Inflammatory macrophage treated with lipopolysaccharide for 4 hours (primary cell): Measurements from ENCODE around the gene PTTG2.

Experiments
- DNase-seq: peaks from one replicate; pipeline ENCODE4 v3.0.0-alpha.2; 2020

The PTTG2 gene

DNA sequence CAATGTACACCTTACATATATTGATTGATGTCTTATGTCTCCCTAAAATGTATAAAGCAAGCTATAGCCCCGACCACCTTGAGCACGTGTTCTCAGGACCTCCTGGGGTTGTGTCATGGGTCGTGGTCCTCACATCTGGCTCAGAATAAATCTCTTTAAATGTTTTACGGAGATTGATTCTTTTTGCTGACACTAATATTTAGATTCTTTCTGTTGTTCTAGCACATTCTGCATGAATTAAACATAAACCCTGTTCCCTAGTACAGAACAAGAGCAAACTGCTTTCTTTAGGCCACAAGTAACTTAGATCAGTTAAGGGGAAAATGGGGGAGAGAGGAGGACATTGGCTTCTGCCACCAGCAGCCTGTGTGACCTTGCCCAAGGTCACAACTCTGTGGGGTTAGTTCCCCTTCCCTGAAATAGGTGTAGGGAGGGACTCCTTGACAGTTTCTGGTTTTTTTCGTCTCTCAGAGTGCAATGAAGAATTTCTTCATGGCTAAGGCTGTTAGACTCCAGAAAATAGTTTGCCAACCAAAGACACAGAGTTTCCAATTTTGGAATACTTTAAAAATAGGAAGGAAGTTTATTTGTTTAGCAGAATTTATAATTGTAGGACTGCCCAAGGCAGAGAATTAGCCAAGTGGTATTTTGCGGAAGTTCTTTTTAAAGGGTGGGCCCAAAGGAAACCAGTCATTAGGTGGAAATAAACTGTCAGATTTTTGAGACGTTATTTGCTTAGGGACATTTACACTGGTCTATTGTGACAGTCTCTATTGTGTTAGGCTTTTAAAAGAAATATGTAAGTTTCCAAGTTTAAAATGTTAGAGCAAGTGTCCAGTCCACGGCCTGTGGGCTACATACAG, 29.4 kb downstream of the PTTG2 start:
- peak; percentile 86 for DNase-seq

DNA sequence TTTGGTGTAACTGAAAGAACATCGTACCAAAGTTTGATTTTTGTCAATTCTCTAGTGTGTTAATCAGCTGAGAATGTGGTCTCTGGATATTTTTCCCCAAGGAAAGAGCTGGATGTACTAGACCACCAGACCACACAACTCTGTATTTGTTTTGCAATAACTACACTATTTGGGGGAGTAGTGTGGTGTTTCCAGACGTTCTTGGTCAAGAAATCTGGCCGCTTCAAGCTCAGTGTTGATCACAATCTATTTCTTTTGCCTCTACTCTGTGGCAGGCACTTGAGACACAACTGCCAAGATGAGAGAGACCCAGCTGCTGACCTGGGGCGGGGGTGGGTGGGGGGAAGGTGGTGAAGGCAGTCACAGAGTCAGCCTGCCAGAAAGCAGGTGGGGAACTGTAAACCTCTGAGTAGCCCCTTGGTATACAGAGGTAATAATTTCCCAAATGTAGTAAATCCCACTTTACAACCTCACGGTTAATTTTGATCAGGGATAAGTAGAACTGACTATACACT, 30.6 kb downstream of the PTTG2 start:
- DNase-seq = no peak

DNA sequence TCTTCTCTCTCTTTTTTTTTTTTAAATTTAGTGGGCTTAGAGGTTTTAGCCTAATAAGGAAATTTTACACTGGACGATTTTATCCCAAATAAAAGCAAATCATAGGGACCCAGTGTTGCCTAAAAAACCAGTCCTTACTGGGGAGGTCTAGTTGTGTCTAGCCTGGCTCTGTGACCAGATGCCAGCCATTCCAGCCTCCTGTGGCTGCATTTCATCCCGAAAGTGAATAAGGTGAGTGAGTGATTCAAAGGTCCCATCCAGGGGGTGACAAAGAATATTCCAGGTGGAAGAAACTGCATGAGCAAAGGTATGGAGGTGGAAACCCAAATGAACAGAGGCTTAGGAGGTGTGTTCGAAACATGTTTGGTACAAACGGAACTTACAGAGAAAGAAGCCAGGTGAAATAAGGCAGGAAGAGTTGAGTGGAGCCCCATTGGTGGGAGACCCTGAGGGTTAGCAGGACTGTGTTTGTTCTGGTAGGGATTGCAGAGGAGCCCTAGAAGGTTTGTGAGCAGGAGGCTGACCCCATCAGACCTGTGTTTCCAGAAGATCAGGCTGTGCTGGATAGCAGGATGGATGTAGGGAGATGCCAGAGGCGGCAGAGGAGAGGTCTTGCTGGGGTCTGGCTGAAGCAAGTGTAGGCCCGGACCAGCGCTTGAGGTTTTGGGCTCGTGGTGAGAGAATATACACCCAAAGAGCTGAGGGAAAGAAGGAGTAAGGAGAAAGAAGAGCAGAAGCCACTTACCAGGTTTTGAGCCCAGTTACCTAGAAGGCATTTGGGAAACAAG, 31.6 kb downstream of the PTTG2 start:
- no peak for DNase-seq

DNA sequence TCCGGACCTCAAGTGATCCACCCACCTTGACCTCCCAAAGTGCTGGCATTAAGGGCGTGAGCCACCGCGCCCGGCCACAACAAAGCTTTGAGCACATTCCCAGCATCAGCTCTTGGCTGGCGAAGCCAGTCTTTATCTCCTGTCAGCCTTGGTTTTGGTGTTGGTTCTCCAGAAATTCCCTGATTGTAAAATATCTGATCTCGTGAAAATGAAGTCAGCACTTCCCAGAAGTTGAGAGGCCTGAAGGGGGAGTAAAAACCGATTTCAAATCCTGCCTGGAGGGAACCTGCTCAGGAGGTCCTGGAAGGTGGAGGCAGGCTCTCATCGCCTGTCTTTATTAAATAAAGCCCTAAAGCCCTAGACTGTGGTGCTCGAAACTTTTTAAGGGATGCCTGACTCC, 33.6 kb downstream of the PTTG2 start:
- DNase-seq = peak; percentile 46

DNA sequence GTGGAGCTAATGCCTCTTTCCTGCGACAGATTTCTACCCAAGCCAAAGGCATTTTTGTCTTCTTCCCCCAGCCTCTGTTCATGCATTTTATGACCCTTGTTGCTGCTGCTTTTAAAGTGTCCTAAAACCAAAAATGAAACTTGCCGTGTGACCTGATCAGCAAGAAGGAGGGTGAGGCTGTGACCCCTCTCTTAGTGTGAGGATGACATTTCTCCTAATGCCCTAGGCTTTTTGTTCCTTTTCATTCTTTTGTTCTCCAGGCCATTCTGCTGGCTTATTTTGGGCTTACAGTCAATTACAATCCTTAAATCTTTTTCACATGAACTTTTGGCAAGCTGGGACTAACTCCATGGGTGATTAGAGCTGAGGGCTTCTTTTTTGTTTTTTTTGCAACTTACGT, 34.4 kb downstream of the PTTG2 start:
- DNase-seq = peak; percentile 54

DNA sequence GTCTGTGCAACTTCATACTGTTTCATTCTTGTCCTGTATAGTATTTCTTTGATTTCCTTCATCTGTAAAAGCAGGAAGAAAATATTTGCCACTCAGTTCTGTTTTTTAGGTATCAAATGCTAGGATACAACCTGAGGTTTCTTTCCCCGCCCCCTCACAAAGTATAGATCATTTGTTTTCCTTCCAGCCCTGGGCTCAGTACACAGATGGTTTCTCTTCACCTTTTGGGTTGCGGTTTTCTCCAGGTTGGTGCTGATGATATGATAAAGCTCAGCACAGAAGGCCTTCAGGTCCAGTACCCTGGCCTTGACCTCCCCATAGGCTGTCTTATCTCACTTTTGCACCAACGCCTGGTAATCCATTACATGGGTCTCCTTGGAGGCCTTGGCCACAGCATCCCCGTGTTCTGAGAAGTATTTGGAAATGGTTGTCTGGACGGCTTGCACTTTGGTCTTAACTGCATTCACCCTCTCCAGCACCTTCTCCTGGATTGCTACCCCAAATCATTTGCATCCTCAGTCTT, 35.2 kb downstream of the PTTG2 start:
- DNase-seq = no peak

DNA sequence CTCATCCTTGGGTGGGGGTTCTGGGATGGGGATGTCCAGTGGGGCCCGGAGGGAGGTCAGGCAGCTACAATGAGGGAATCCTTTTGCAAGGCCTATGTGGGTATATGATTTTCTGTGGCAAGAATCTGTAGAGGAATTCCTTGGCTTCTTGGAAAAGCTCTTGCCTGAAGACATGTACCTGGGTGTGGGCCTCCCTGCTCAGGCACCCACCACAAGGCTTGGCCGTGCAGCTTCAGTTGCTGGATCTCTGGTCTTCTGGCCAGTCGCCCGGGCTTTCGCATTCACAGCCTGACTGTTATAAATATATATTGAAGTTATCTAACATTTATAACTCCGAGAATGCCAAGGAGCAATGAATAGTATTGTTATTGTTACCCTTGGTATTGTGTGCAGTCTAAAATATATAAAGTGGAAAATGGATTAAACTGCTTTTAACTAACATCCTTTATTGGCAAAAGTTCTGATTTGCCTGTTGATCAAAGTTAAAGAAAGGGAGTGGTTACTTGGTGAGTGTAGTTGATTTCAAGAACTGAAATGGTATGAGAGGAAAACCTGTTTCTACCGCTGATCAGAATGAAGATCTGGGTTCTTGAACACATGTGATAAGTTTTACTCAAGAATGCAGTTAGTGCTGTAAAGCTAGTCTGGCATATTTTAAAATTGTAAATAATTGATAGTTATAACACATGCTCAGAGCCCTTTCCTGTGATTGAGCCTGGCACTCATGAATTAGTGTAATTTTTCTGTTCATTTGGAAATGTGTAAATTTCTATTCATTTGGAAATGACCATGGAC, 36.0 kb downstream of the PTTG2 start:
- DNase-seq = no peak

DNA sequence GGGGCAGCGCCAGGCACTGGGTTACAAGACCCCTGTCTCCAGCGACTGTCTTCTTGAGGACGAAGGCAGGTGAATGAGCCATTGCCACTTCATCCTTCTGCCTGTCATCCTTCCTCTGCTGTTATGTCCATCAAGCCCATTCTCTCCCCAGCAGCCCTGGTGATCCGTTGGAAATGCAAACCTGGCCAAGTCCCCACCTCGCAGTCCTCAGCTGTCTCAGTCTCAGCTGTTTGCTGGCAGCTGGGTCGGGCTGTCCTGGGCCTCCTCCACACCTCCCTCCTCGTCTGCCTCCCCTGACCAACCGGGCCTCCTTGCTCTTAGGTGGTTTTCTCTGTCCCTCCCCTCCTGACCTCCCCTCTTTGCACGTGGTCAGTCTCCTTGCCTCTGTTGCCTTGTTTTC, 38.0 kb downstream of the PTTG2 start:
- no peak for DNase-seq

DNA sequence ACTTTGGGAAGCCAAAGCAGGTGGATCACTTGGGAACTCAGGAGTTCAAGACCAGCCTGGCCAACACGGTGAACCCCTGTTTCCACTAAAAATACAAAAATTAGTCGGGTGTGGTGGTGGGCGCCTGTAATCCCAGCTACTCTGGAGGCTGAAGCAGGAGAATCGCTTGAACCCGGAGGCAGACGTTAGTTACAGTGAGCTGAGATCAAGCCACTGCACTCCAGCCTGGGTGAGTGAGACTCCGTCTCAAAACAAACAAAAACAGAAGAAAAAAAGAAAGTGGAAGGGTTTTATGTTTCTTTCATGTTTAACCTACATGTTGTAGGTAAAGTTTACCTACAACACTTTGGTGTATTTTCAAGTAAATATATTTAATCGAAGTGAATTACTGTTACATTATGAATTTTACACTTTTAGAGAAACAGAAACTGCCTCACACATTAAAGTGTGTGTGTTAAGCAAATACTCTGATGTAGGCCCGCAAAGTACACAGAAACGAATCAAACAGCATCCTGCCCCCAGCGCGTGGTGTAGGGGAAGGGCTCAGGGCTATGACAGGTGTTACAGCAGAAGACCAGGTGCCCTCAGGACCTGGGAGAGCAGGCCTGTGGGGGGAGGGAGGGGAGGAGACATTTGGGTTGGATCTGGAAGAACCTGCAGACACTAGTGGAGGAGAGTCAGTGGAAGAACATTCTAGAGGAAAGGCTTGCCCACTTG, 39.0 kb downstream of the PTTG2 start:
- no peak for DNase-seq

DNA sequence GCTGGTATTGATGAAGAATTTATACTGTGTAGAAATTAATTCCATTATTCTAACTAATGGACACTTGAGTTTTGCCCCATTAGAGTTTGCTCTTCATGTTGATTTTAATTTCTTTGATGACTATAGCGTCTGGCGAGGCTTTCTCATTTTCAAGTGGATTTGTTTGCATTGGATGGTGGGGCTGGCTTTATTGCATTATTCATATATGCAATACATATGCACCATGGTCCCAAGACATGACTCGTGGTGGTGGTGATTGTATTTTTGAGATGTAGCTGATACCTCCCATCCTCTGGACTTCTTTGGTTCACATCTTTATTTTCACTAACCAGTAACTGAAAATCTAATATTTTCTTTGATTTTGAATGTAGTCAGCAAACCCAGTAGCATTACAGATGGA, 39.8 kb downstream of the PTTG2 start:
- no peak for DNase-seq

DNA sequence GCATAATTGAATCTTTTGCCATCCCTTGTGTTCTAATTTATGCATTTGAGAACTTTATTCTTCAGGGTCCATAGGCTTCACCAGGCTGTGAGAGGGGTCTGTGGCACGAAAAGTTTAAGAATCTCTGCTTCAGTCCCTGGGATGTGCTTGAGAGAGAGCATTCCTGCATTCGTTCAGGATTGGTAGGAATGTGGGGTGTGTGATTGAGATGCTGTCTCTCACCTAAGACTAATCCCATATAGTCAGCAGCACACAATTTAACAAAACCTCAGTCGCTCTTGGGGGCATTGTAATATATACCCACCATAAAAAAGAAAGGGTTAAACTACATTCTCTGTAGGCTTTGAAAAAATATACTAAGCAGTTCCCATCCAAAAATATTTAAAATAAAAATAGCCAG, 41.7 kb downstream of the PTTG2 start:
- no peak for DNase-seq

DNA sequence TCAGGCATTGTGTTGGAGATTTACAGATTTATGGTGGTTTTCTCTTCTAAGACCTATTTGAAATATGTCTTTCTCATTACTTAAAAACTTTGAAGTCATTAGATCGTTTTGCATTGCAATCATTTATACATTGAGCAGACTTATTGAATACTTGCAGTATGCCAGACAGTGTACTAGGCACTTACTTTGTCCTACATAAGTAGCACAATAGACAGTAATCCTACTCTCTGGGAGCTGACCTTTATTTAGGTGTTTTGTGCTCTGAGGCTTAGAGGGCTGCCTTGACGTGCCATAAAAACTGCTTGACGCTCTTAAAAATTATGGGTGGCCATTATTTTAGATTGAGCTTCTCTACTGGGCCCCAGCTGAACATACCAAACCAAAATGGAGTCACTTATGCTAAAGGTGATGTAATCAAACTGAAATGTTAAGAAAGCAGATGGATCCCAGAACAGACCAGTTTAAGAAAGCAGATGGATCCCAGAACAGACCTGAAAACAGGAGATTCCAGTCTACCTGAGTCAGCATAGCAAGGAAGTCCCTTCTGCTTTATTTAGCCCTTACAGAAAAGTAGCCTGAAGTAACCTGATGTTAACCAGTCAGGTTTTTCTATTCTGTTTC, 42.4 kb downstream of the PTTG2 start:
- no peak for DNase-seq

DNA sequence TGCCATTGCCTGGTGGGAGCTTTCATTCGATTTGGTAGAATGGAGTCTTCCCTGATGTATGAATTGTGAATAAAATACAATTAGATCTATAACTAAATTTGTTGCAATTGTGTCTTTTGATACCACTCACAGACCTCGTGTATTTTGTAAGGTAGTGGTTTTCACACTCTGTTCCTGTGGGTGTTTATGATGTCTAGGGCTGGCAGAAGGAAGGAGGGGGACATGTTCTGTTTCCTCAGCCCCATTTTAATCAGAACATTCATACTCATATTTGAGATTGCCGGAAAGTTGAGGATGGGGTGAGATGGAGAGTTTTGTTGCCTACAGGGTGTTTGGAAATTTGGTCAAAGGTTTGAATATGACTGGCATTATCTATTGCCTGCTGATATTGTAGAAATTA, 42.9 kb downstream of the PTTG2 start:
- no peak for DNase-seq

DNA sequence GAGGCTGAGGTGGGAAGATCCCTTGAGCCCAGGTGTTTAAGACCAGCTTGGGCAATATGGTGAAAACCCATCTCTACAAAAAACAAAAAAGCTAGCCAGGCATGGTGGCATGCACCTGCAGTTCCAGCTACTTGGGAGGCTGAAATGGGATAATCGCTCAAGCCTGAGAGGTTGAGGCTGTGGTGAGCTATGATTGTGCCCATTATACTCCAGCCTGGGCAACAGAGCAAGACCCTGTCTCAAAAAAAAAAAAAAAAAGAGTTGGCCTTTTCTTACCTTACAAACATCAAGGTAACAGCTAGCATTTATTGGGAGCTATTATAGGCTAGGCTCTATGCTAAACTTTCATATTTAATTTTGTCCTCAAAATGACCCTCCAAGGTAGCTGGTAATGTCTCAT, 43.4 kb downstream of the PTTG2 start:
- no peak for DNase-seq

DNA sequence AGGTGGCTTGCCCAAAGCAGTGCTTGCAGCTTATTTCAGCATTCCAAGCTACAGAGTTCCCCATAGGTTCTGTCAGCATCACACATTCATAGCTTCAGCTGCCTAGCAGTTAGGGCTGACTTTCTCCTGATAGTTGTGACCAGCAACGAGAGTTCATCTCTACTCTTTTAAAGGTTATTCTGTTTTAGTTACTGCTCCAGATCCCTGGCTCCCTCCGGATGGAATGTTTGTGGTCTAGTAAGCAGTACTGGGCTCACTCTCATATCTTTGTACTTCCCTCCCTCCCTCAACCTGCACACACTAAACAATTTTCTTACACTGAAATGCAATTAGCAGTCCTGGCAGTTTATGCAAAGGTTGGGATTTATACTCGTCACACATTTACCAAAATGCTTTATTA, 43.9 kb downstream of the PTTG2 start:
- DNase-seq = no peak

DNA sequence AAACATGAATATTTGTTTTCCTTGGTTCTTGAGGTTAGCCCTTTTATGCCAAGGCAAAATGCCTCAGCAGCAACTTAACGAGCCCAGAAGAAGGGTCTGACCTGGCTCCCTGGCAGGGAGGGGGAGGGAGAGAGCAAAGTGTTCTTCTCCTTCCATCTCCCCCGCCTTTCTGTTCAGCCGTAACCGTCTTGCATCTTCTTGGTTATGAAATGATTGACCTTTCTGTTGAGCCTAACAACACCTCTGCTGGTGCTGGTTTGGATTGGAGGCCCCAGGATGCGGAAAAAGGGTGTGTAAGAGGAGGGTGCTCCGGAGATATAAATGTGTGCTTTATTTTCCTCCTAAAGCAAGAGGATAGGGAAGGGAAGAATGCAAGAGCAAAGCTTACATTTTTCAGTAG, 44.7 kb downstream of the PTTG2 start:
- DNase-seq = no peak

DNA sequence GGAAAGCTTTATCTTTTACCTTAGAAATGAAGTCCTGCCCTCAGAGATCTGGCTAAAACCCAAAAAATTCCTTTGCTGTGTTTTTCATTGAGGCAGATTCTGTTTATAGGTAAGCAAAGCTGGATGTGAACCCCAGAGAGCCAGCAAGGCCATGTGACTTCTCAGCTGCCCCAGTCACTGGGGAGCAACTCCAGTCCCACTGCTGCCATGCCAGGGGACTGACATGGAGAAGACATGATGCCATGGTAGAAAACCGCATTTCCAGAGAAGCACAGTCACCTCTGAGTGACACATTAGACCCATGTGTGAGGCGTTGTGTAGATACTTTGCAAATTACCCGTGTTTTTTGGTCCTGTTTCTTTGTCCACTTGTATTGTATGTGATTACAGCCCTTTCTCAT, 45.4 kb downstream of the PTTG2 start:
- no peak for DNase-seq

DNA sequence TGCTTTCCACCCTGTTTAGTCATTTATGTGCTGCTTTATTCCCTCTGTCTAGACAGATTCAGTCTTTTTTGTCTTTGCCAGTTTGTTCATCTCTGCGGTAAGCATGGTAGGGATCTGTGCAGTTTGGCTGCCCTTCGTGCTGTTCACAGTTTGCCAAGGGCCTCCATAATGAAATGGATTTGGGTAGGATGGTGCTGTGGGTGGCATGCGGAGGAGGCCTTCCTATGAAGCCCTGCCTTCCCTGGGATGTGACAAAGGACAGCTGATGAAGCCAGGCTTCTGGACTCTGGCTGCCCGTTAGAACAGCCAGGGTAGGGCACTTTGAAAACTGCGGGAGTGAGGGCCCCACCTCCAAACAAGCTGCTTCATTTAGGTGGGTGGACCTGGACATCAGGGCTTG, 47.4 kb downstream of the PTTG2 start:
- no peak for DNase-seq

DNA sequence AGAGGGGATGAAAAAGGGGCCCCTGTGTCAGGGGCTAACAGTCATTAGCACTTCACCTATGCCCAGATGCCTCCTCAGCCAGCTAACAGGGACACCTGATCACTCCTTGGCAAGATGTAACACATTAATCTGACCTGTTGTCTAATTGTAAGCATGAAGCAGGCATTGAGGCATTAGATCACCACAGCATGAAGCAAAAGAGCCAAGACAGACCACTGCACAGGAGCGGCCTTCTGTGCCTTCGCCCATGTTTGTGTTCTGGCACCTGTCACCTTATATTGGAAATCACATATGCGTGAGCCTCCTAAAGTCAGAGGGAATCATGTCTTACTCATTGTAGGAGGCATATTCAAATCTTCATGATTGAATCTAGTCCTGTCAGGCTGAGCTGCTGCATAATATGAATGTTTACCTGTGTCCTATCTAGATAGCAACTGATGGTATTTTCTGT, 48.4 kb downstream of the PTTG2 start:
- DNase-seq = no peak

DNA sequence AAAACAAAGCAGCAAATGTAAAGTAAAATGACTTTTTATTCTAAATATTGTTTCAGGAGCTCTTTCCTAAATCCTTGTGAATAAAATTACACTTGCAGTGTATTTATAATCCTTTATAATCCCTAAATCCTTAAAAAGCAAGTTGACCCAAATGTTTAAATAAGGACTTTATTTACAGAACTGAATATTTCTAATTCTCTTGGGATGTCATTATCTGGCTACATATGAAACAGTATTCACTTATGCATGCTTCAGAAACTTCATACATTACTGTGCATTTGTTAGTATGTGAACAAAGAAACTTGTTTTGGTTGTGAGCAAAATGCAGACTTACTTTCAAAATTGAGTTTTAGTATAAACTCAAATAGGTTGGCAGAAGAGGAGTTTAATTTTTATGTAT, 49.2 kb downstream of the PTTG2 start:
- no peak for DNase-seq

DNA sequence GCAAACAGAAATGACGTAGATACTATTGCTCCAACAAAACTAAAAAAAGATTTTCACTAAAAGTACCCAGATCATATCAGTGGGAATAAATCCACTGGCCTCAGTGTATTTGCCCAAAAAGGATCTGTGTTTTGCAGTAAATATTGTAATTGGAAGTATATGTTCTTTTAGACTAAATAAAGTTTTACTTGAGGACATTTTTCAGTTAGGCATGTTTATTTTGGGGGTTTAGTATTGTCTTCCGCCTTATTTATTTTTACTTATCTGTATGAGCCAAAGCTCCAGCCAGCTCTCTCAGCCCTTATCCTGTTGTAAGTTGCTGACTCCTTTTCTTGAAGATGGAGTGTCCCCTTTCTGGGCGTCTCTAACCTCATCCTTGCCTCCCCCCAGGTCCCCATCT, 49.8 kb downstream of the PTTG2 start:
- no peak for DNase-seq
